Measurements from ENCODE around the gene POLR3B. TPM values are rescaled to one million over a fixed set of nuclear protein-coding genes. Genes with fewer than 3 reads are reported as not detected.
A peak's percentile ranks its signal among the peaks of the same experiment; 100 is the strongest.

Gene POLR3B
- total RNA-seq, 2 donors from 2014 or later = 9.0 to 12.4 TPM

DNA sequence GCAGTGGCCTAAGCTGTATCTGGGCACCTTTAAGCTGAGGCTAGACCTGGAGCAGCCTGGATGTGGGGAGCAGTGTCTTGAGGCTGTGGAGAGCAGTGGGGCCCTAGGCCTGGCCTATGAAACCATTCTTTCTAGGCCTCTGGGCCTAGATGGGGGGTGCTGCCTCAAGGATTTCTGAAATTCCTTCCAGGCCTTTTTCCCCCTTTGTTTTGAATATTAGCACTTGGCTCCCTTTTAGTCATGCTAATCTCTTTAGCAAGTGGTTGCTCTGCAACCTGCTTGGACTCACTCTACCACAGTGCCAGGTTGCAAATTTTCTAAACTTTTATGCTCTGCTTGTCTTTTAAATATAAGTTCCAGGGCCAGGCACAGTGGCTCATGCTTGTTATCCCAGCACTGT lies 183.7 kb downstream of the POLR3B start:
- H3K27me3 ChIP-seq (ENCODE audit: control insufficient read depth, insufficient read depth, low read length, poor library complexity, severe bottlenecking) = no peaks in the 10 kb centered on the region
- Mint-ChIP-seq H3K4me3 (no peak overlapping the region), H3K36me3 (ENCODE audit: low read depth) (no peaks in the 10 kb centered on the region), H3K27me3 (ENCODE audit: insufficient read depth) (no peaks in the 10 kb centered on the region), H3K9me3 (peaks cover 31% of the 10 kb centered on the region), H3K27ac (no peak overlapping the region), H3K4me1 (no peaks in the 10 kb centered on the region)
- peak; percentile 50 for DNase-seq
- H3K4me1 ChIP-seq (ENCODE audit: control insufficient read depth, insufficient read depth, low read length) = no peaks in the 10 kb centered on the region
- no peak overlapping the region for H3K27ac ChIP-seq (ENCODE audit: low read depth, low read length)
- peaks cover 11% of the 10 kb centered on the region for H3K9me3 ChIP-seq (ENCODE audit: control insufficient read depth, low read length)
- no peak overlapping the region for H3K4me3 ChIP-seq (ENCODE audit: low read length)
- TF ChIP-seq, protein P1, sequence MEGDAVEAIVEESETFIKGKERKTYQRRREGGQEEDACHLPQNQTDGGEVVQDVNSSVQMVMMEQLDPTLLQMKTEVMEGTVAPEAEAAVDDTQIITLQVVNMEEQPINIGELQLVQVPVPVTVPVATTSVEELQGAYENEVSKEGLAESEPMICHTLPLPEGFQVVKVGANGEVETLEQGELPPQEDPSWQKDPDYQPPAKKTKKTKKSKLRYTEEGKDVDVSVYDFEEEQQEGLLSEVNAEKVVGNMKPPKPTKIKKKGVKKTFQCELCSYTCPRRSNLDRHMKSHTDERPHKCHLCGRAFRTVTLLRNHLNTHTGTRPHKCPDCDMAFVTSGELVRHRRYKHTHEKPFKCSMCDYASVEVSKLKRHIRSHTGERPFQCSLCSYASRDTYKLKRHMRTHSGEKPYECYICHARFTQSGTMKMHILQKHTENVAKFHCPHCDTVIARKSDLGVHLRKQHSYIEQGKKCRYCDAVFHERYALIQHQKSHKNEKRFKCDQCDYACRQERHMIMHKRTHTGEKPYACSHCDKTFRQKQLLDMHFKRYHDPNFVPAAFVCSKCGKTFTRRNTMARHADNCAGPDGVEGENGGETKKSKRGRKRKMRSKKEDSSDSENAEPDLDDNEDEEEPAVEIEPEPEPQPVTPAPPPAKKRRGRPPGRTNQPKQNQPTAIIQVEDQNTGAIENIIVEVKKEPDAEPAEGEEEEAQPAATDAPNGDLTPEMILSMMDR (conservative IDR thresholded peaks at IDR 0.05) = no peak
- no peaks in the 10 kb centered on the region for H3K36me3 ChIP-seq (ENCODE audit: control insufficient read depth, insufficient read depth, low read length)
- no peak overlapping the region for H3K9ac ChIP-seq (ENCODE audit: extremely low read depth, low read length, poor library complexity, severe bottlenecking)

DNA sequence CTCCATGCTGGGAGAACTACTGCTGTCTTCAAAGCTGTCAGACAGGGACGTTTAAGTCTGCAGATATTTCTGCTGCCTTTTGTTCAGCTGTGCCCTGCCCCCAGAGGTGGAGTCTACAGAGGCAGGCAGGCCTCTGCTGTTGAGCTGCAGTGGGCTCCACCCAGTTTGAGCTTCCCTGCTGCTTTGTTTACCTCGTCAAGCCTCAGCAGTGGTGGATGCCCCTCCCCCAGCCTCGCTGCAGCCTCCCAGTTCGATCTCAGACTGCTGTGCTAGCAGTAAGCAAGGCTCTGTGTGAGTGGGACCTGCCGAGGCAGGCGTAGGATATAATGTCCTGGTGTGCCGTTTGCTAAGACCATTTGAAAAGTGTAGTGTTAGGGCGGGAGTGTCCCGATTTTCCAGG lies 193.9 kb downstream of the POLR3B start:
- Histone ChIP-seq H3K4me1 (ENCODE audit: control insufficient read depth, insufficient read depth, low read length) (no peaks in the 10 kb centered on the region), H3K36me3 (ENCODE audit: control insufficient read depth, insufficient read depth, low read length) (no peaks in the 10 kb centered on the region), H3K27me3 (ENCODE audit: control insufficient read depth, insufficient read depth, low read length, poor library complexity, severe bottlenecking) (no peaks in the 10 kb centered on the region), H3K4me3 (ENCODE audit: low read length) (peak overlapping the region; percentile 54), H3K27ac (ENCODE audit: low read depth, low read length) (no peak overlapping the region), H3K9me3 (ENCODE audit: control insufficient read depth, low read length) (peaks cover 24% of the 10 kb centered on the region), H3K9ac (ENCODE audit: extremely low read depth, low read length, poor library complexity, severe bottlenecking) (no peak overlapping the region)
- peaks cover 42% of the 10 kb centered on the region for H3K9me3 Mint-ChIP-seq
- no peaks in the 10 kb centered on the region for H3K36me3 Mint-ChIP-seq (ENCODE audit: low read depth)
- H3K4me3 Mint-ChIP-seq = no peak overlapping the region
- no peaks in the 10 kb centered on the region for H3K4me1 Mint-ChIP-seq
- H3K27me3 Mint-ChIP-seq (ENCODE audit: insufficient read depth) = peaks cover 20% of the 10 kb centered on the region
- peak; percentile 69 for DNase-seq
- TF ChIP-seq, protein P1 (conservative IDR thresholded peaks at IDR 0.05) = no peak
- WGBS, 2 experiments (ENCODE audit: insufficient coverage in 1 of 2, insufficient read length in 1 of 2) = 77 to 87% methylated on average over 7 to 9 of the region's 9 CpGs
- no peak overlapping the region for H3K27ac Mint-ChIP-seq

DNA sequence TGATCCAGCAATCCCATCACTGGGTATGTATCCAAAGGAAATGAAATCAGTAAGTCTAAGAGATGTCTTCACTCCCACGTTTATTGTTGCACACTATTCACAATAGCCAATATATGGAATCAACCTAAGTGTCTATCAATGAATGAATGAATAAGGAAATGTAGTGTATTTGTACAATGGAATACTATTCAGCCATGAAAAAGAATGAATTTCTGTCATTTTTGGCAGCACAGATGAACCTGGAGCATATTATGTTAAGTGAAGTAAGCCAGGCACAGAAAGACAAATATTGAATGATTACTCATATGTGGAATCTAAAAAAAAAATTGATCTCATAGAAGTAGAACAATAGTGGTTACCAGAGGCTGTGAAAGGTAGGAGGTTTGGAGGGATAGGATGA lies 194.7 kb downstream of the POLR3B start:
- H3K36me3 ChIP-seq (ENCODE audit: control insufficient read depth, insufficient read depth, low read length) = no peaks in the 10 kb centered on the region
- TF ChIP-seq, protein P1 (conservative IDR thresholded peaks at IDR 0.05) = no peak
- peaks cover 17% of the 10 kb centered on the region for H3K27me3 Mint-ChIP-seq (ENCODE audit: insufficient read depth)
- no peak for DNase-seq
- no peaks in the 10 kb centered on the region for H3K4me1 ChIP-seq (ENCODE audit: control insufficient read depth, insufficient read depth, low read length)
- H3K4me3 Mint-ChIP-seq = no peak overlapping the region
- WGBS, 2 experiments (ENCODE audit: insufficient coverage in 1 of 2, insufficient read length in 1 of 2) = 82% methylated on average over 1 of the region's 1 CpG; no CpG with 5 or more reads in 1 of the 2 experiments
- H3K27ac ChIP-seq (ENCODE audit: low read depth, low read length) = no peak overlapping the region
- peaks cover 24% of the 10 kb centered on the region for H3K9me3 ChIP-seq (ENCODE audit: control insufficient read depth, low read length)
- H3K9ac ChIP-seq (ENCODE audit: extremely low read depth, low read length, poor library complexity, severe bottlenecking) = no peak overlapping the region
- peak overlapping the region; percentile 54 for H3K4me3 ChIP-seq (ENCODE audit: low read length)
- no peaks in the 10 kb centered on the region for H3K36me3 Mint-ChIP-seq (ENCODE audit: low read depth)
- H3K9me3 Mint-ChIP-seq = peaks cover 42% of the 10 kb centered on the region
- H3K27me3 ChIP-seq (ENCODE audit: control insufficient read depth, insufficient read depth, low read length, poor library complexity, severe bottlenecking) = no peaks in the 10 kb centered on the region
- H3K27ac Mint-ChIP-seq = no peak overlapping the region
- H3K4me1 Mint-ChIP-seq = no peaks in the 10 kb centered on the region

Other genes starting within 250 kb of the POLR3B start
- gene NUAK1, start 218.8 kb upstream of the POLR3B start, total RNA-seq = 10 to 100 TPM; 14.0 to 16.8 TPM
- gene CKAP4, start 109.7 kb upstream of the POLR3B start, total RNA-seq = 10 to 100 TPM; 88.9 to 93.3 TPM
- 10 to 100 TPM in 1 of 2 donors, 1 to 10 TPM in 1; 7.8 to 15.3 TPM for gene TCP11L2, start 55.0 kb upstream of the POLR3B start, total RNA-seq
- under 1 TPM; 0.09 to 0.86 TPM for gene RFX4, start 225.3 kb downstream of the POLR3B start, total RNA-seq